Upper lobe of right lung (tissue), 1 donor: ENCODE data around the gene TOMM40. TPM values are rescaled to one million over a fixed set of nuclear protein-coding genes. Genes with fewer than 3 reads are reported as not detected.
"Not testable (repeated sequence)": the region's sequence is repeated elsewhere in the genome, so short reads cannot be mapped to it uniquely, and the experiment has no call there.

Source experiments
- ATAC-seq: fragments of 200-7000 bp; cut with Tn5 transposase; one replicate; pipeline ENCODE4 v1.9.1; 2020; ENCODE audit warnings: mild to moderate bottlenecking, moderate library complexity
- DNase-seq: peaks from one replicate; pipeline ENCODE4 v3.0.0-alpha.2; 2020
- H3K27ac ChIP-seq: fragments of 200-600 bp; one replicate; pipeline ENCODE4 v1.8.0; 2022
- H3K27me3 ChIP-seq: fragments of 200-600 bp; one replicate; pipeline ENCODE4 v1.8.0; 2022; ENCODE audit warnings: mild to moderate bottlenecking
- H3K36me3 ChIP-seq: fragments of 200-600 bp; one replicate; pipeline ENCODE4 v1.8.0; 2022
- H3K4me1 ChIP-seq: fragments of 200-600 bp; one replicate; pipeline ENCODE4 v1.8.0; 2022
- H3K4me3 ChIP-seq: fragments of 200-600 bp; one replicate; pipeline ENCODE4 v1.8.0; 2022; ENCODE audit warnings: mild to moderate bottlenecking
- H3K9me3 ChIP-seq: fragments of 200-600 bp; one replicate; pipeline ENCODE4 v1.8.0; 2022
- intact Hi-C: fragments of 100-400 bp; cut with DNase I; formaldehyde crosslinking; loops from one replicate; pipeline ENCODE4 v1.11.0; 2022
- total RNA-seq: library from RNA; stranded (reverse); fragmentation: NEBNext Ultra II Directional; extraction: Animal tissue kit (Norgen Biotek cat#: 25700); gene quantifications from one replicate; pipeline ENCODE4 v1.2.1, GENCODE V29; 2021
- TF ChIP-seq, protein P1 (sequence below): fragments of 200-600 bp; IDR thresholded peaks from one replicate; pipeline ENCODE4 v1.8.0; 2022; ENCODE audit warnings: antibody characterized with exemption
- donor health status: DM: no; HTN: yes; CAD: no; lungs with severe emphysema.

The TOMM40 gene
- total RNA-seq, 1 donor from 2014 or later, result 52.4 TPM

DNA sequence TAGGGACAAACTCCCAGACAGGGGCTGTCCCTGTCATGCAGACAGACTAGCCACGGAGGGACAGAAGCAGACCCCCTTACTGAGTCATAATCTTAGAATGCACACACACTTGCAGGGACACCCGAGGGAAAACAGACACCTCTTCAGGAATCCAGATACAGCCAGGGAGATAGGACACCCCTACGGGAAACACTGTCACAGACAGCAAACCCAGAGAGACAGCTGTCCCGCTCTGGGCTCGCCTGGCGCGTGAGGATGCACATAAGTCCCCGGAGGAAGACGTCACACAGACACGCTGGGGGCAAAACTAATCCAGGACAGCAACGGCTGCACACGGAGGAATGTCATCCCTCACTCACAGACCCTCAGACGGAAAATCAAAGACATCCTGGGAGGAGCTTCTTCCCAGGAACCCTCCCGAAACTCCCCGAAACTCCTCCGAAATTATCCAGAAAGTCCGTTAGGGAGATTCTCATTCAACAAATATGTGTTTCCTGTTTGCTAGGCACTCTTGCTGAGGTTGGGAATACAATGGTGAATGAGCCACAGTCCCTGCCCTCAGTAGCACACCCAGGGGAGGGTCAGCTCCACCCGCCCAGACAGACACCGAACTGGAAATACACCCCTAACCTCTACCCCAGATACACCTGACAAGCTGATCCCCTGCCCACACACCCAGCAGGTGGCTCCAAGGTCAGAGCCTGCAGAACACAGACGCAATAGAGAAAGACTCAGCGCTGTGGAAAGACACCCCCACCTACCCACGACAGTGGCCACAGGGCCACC, 15.2 kb upstream of the TOMM40 start:
- Histone ChIP-seq H3K27me3 (no peaks in the 10 kb centered on the region), H3K27ac (no peak overlapping the region), H3K4me3 (no peak overlapping the region), H3K9me3 (no peaks in the 10 kb centered on the region), H3K36me3 (peaks cover 63% of the 10 kb centered on the region), H3K4me1 (no peaks in the 10 kb centered on the region)
- intact Hi-C loops, result no loop called here
- TF ChIP-seq, protein P1, sequence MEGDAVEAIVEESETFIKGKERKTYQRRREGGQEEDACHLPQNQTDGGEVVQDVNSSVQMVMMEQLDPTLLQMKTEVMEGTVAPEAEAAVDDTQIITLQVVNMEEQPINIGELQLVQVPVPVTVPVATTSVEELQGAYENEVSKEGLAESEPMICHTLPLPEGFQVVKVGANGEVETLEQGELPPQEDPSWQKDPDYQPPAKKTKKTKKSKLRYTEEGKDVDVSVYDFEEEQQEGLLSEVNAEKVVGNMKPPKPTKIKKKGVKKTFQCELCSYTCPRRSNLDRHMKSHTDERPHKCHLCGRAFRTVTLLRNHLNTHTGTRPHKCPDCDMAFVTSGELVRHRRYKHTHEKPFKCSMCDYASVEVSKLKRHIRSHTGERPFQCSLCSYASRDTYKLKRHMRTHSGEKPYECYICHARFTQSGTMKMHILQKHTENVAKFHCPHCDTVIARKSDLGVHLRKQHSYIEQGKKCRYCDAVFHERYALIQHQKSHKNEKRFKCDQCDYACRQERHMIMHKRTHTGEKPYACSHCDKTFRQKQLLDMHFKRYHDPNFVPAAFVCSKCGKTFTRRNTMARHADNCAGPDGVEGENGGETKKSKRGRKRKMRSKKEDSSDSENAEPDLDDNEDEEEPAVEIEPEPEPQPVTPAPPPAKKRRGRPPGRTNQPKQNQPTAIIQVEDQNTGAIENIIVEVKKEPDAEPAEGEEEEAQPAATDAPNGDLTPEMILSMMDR, result no peak
- ATAC-seq, result no peak
- DNase-seq, result no peak

DNA sequence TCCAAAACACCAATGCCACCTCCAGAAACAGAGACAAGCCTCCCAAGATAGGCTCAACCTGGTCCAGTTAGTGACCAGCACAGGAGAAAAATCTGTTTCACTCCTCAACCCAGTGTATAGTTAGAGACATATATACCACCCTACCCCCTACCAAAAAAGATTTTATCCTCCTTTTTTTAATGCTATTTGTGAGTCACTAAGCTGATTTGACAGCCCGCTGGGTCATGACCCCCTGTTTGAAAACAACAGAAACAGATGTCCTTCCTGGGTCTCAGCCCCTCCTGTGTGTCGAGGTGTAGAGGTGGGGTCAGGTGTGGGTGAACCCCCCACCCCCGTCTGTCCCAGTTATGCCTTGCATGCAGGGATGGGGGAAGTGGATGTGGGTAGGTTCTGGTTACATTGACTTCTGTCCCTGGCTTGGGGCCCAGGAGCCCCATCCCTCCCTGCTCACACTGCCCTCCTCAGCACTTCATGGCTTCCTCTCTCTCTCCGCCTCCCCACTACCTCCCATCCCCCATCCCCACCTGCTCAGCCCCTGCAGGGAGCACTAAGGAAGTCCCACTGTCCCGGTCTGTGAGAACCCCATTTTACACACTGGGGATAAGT, 14.0 kb upstream of the TOMM40 start:
- Histone ChIP-seq H3K36me3 (peaks cover 56% of the 10 kb centered on the region), H3K27ac (no peak overlapping the region)

DNA sequence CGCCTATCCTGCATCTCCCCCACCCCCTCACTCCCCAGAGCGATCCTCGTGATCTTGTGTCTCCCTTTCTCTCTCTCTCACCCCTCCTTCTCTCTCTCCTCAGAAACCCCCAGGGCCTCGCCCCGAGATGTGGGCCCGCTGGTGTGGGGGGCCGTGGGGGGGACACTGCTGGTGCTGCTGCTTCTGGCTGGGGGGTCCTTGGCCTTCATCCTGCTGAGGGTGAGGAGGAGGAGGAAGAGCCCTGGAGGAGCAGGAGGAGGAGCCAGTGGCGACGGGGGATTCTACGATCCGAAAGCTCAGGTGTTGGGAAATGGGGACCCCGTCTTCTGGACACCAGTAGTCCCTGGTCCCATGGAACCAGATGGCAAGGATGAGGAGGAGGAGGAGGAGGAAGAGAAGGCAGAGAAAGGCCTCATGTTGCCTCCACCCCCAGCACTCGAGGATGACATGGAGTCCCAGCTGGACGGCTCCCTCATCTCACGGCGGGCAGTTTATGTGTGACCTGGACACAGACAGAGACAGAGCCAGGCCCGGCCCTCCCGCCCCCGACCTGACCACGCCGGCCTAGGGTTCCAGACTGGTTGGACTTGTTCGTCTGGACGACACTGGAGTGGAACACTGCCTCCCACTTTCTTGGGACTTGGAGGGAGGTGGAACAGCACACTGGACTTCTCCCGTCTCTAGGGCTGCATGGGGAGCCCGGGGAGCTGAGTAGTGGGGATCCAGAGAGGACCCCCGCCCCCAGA, 12.8 kb upstream of the TOMM40 start:
- no peak for DNase-seq
- Histone ChIP-seq H3K4me3 (no peak overlapping the region), H3K36me3 (peaks cover 45% of the 10 kb centered on the region), H3K27me3 (no peaks in the 10 kb centered on the region), H3K27ac (no peak overlapping the region), H3K9me3 (no peaks in the 10 kb centered on the region), H3K4me1 (no peaks in the 10 kb centered on the region)
- TF ChIP-seq, protein P1, result no peak
- no peak for ATAC-seq
- intact Hi-C loops, result no loop called here

More for the DNA sequence above, 14.0 kb upstream of the TOMM40 start:
- H3K27me3 ChIP-seq, result no peaks in the 10 kb centered on the region
- TF ChIP-seq, protein P1, result no peak
- DNase-seq (no peak), ATAC-seq (no peak)
- H3K4me1 ChIP-seq, result no peaks in the 10 kb centered on the region
- intact Hi-C loops, result no loop called here
- no peaks in the 10 kb centered on the region for H3K9me3 ChIP-seq
- no peak overlapping the region for H3K4me3 ChIP-seq

DNA sequence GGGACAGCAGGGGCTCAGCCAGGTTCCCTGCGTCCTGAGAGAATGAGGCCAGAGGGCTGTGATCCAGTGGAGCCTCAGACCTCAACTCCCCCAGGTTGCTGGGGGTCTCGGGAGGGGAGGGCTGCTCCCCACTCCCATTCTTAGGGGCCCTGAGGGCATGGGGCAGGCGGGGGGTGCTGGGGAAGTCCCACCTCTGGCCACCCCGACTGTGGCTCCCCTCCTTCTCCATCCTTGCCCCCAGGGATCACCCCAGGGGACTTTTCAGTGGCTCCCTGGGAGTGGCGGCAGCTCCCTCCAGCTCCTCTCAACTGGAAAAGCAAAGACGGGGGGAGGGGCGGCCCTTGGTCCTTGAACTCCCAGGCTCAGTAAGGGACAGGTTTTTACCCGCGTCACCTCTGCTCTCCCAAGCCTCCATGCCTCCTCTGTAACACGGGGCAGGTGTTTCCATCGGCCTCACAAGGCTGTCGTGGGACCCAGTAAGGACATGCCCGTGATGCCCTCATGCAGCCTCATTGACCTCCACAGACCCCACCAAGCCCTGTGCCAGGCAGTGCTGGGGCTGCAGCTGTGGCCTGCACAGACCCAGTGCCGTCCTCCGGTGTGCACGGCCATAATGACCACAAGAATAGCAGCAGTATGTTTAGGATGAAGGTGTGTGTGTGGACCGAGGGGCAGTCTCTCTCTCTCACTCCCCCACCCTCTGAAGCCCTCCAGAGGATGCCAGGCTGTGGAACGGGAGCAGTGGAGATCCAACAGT, 11.6 kb upstream of the TOMM40 start:
- ATAC-seq (peak; percentile 13), DNase-seq (no peak)
- Histone ChIP-seq H3K4me3 (no peak overlapping the region), H3K4me1 (no peaks in the 10 kb centered on the region), H3K27ac (no peak overlapping the region), H3K36me3 (peaks cover 45% of the 10 kb centered on the region), H3K27me3 (no peaks in the 10 kb centered on the region), H3K9me3 (no peaks in the 10 kb centered on the region)
- TF ChIP-seq, protein P1, result no peak
- intact Hi-C loops, result no loop called here

DNA sequence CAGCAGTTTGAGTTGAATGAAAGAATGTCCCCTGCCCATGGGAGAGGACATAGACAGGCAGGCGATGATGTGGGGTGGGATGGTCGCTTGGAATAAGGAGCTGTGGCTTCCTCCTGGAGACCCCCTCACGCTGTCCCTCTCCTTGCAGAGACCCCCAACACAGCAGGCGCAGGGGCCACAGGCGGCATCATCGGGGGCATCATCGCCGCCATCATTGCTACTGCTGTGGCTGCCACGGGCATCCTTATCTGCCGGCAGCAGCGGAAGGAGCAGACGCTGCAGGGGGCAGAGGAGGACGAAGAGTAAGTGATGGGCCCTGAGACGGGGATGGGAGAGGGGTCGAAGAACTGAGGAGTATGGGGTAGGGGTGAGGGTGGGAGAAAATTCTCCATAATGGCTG, 9.0 kb upstream of the TOMM40 start:
- Histone ChIP-seq H3K4me1 (no peaks in the 10 kb centered on the region), H3K4me3 (no peak overlapping the region), H3K27ac (no peak overlapping the region), H3K36me3 (peaks cover 39% of the 10 kb centered on the region), H3K27me3 (no peaks in the 10 kb centered on the region), H3K9me3 (no peaks in the 10 kb centered on the region)
- ATAC-seq, result no peak
- intact Hi-C loops, result no loop called here
- TF ChIP-seq, protein P1, result no peak
- no peak for DNase-seq

DNA sequence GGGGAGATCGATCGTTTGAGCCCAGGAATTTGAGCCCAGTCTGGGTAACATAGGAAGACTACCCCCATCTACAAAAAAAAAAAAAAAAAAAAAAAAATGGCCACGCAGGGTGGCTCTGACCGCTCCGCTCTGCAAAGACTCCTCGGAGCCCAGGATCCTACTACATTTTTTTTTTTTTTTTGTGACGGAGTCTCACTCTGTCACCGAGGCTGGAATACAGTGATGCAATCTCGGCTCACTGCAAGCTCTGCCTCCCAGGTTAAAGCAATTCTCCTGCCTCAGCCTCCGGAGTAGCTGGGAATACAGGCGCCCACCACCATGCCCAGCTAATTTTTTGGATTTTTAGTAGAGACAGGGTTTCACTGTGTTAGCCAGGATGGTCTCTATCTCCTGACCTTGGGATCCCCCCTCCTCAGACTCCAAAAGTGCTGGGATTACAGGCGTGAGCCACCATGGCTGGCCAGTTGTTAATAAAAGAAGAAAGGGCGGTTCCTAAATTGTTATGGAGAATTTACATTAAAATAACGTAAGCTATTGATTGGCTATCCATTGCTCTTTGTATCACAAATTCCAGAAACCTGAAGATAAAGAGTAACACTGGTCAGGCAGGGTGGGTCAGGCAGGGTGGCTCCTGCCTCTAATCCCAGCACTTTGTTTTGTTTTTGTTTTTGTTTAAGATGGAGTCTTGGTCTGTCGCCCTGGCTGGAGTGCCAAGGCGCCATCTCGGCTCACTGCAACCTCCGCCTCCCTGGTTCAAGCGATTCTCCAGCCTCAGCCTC, 8.2 kb upstream of the TOMM40 start:
- intact Hi-C loops, ATAC-seq, H3K27ac ChIP-seq, H3K9me3 ChIP-seq, H3K4me1 ChIP-seq, H3K27me3 ChIP-seq, DNase-seq, H3K4me3 ChIP-seq: not testable (repeated sequence)
- peaks cover 40% of the 10 kb centered on the region for H3K36me3 ChIP-seq
